Testis (tissue), 3 donors: ENCODE measurements around the gene FIBCD1. TPM values are rescaled to one million over a fixed set of nuclear protein-coding genes. Genes with fewer than 3 reads are reported as not detected.

ENCODE experiments used
- DNase-seq: peaks from one replicate; pipeline ENCODE4 v3.0.0-alpha.2; 2019
- H3K27ac ChIP-seq, 2 donors: fragments of 200-600 bp; sonication (generic); one replicate each; pipeline ENCODE4 v1.5.1; 2019
- H3K27me3 ChIP-seq: fragments of 200-600 bp; sonication (generic); one replicate; pipeline ENCODE4 v1.5.1; 2019
- H3K36me3 ChIP-seq: fragments of 200-600 bp; sonication (generic); one replicate; pipeline ENCODE4 v1.5.1; 2017; ENCODE audit warnings: low read depth; ENCODE audit errors: missing control alignments
- H3K4me1 ChIP-seq: fragments of 200-600 bp; sonication (generic); one replicate; pipeline ENCODE4 v1.5.1; 2019
- H3K4me3 ChIP-seq, 2 donors: fragments of 200-600 bp; sonication (generic); one replicate each; pipeline ENCODE4 v1.5.1; 2017 to 2019
- H3K9me3 ChIP-seq: fragments of 200-600 bp; sonication (generic); one replicate; pipeline ENCODE4 v1.5.1; 2017
- CTCF ChIP-seq, 3 experiments: fragments of 450-650 bp in 2 of 3; fragments of 200-600 bp in 1 of 3; sonication (generic) in 1 of 3; IDR thresholded peaks; one replicate each; pipeline ENCODE4 v1.5.1; 2016 to 2019; ENCODE audit warnings: antibody characterized with exemption in 3 of 3, mild to moderate bottlenecking in 2 of 3, moderate library complexity in 1 of 3
- POLR2A ChIP-seq: fragments of 450-650 bp; IDR thresholded peaks from one replicate; pipeline ENCODE4 v1.6.1; 2017; ENCODE audit warnings: antibody characterized with exemption, mild to moderate bottlenecking, moderate library complexity
- WGBS, 2 donors: methylation state at CpG; one replicate each; pipeline ENCODE4 v1.1.5; 2018; 5-methylcytosine and 5-hydroxymethylcytosine counted together
- intact Hi-C: fragments of 100-400 bp; cut with DNase I; formaldehyde crosslinking; loops from one replicate; pipeline ENCODE4 v1.15.1; 2023; ENCODE audit warnings: low total_unique reads
- polyA plus RNA-seq: library from polyadenylated mRNA; stranded (reverse); fragments of 350-450 nt; fragmentation: Illumina TruSeq; extraction: RNeasy Lipid Tissue Mini Kit (QIAGEN cat#74804); gene quantifications from one replicate; pipeline ENCODE4 v1.2.3, GENCODE V29; 2014; ENCODE audit warnings: low read depth, low replicate concordance; ENCODE audit not compliant: insufficient read depth
- total RNA-seq, 2 donors: library from RNA; depleted of rRNA; stranded (reverse); fragments of >200 nt; gene quantifications; one replicate each; pipeline ENCODE4 v1.2.3, GENCODE V29; 2016

FIBCD1 gene
- total and polyA plus RNA-seq, 3 donors from 2014 or later: 20.8 to 33.5 (median 29.1) TPM

GRCh38 chr9:130899051-130899748, 39.8 kb downstream of the FIBCD1 start:
- Histone ChIP-seq H3K36me3 (no peaks in the 10 kb centered on the region), H3K4me1 (peaks cover 19% of the 10 kb centered on the region), H3K27me3 (no peaks in the 10 kb centered on the region), H3K9me3 (no peaks in the 10 kb centered on the region), H3K4me3 (no peak overlapping the region), H3K27ac (no peak overlapping the region)
- DNase-seq: no peak
- intact Hi-C loops: no loop called here
- TF ChIP-seq POLR2A (no peak), CTCF (IDR thresholded peaks at IDR 0.05) (no peak)
- WGBS, 2 donors: 51 to 60% methylated on average over 16 to 23 of the region's 25 CpGs

GRCh38 chr9:130898552-130898852, 40.5 kb downstream of the FIBCD1 start:
- H3K4me3 ChIP-seq: no peak overlapping the region
- no peak overlapping the region for H3K27ac ChIP-seq
- H3K36me3 ChIP-seq: no peaks in the 10 kb centered on the region
- intact Hi-C loops: no loop called here
- no peak for TF ChIP-seq CTCF (IDR thresholded peaks at IDR 0.05)
- TF ChIP-seq POLR2A: no peak
- H3K4me1 ChIP-seq: peaks cover 26% of the 10 kb centered on the region
- no peaks in the 10 kb centered on the region for H3K27me3 ChIP-seq
- 53 to 62% methylated on average over 4 of the region's 4 CpGs for WGBS, 2 donors
- no peaks in the 10 kb centered on the region for H3K9me3 ChIP-seq
- DNase-seq: no peak

GRCh38 chr9:130897848-130898551, 41.0 kb downstream of the FIBCD1 start:
- intact Hi-C loops: no loop called here
- Histone ChIP-seq H3K27me3 (no peaks in the 10 kb centered on the region), H3K4me3 (no peak overlapping the region), H3K36me3 (no peaks in the 10 kb centered on the region), H3K9me3 (no peaks in the 10 kb centered on the region), H3K27ac (no peak overlapping the region), H3K4me1 (peaks cover 31% of the 10 kb centered on the region)
- WGBS, 2 donors: 81% methylated on average over 18 to 29 of the region's 29 CpGs
- TF ChIP-seq POLR2A (no peak), CTCF (IDR thresholded peaks at IDR 0.05) (no peak)
- no peak for DNase-seq

- 85 to 89% methylated on average over 8 to 16 of the region's 16 CpGs for WGBS, 2 donors
- no peaks in the 10 kb centered on the region for H3K36me3 ChIP-seq
- H3K27me3 ChIP-seq: no peaks in the 10 kb centered on the region
- TF ChIP-seq POLR2A: no peak
- TF ChIP-seq CTCF (IDR thresholded peaks at IDR 0.05): no peak
- no peak for DNase-seq
- H3K4me3 ChIP-seq: no peak overlapping the region
- no peak overlapping the region for H3K27ac ChIP-seq
- intact Hi-C loops: no loop called here
- H3K4me1 ChIP-seq: peaks cover 36% of the 10 kb centered on the region
- no peaks in the 10 kb centered on the region for H3K9me3 ChIP-seq
Observed at GRCh38 chr9:130897105-130897751, 41.8 kb downstream of the FIBCD1 start.
